GM18505 (cell line): ENCODE results near the gene CSNK2A2.

Experiments
- ATAC-seq: cut with Tn5 transposase; IDR thresholded peaks from one replicate; pipeline ENCODE4 v1.9.1; 2021; ENCODE audit not compliant: unreplicated experiment
- POLR2A ChIP-seq: IDR thresholded peaks from 4 replicates; pipeline ENCODE4 v1.6.1; 2011; ENCODE audit warnings: borderline replicate concordance; ENCODE audit not compliant: insufficient read depth, insufficient read length; ENCODE audit errors: extremely low read depth

Gene CSNK2A2

DNA sequence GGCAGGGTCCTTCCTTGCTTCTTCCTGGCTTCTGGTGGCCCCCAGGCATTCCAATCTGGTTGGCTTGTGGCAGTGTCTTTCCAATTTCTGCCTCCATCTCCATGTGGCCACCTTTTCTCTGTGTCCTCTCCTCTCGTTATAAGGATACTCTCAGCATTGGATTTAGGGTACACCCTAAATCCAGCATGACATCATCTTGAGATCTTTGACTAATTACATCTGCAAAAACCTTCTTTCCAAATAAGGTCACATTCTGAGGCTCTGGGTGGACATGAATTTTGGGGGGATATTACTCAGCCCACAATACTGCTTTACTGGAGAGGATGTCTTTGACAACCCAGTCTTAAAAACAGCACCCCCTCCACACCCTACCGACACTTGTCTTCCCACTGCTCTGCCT lies 49.8 kb downstream of the CSNK2A2 start:
- ATAC-seq = no peak
- TF ChIP-seq POLR2A = no peak

DNA sequence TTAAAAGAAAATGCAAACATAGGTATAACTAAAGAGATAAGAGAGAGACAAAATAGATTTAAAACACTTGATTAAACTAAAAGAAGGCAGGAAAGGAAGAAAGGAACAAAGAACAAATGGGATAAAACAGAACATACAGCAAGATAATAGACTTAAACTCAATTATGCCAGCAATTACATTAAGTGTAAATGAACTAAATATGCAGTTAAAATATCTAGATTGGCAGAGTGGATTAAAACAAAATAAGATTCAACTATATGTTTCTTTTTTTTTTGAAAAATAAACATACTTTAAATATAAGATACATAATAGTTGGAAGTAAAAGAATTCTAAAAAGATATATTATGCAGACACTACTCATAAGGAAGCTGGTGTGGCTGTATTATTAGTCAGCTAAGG lies 59.1 kb downstream of the CSNK2A2 start:
- TF ChIP-seq POLR2A = no peak
- ATAC-seq = no peak

DNA sequence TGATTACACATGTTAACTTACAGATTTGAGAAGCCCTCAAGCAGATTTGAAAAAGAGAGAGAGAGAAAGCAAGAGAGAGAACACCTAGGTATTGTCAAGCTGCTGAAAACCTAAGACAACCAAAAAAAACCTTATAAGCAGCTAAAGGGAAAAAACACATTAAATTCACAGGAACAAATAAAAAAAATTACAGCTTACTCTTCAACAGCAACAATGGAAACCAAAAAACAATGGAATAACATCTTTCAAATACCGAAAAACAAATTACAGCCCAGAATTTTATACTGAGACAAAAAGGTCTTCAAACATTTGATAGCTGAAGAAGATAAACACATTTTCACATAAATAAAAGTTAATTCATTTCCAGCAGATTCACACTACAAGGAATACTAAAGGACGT lies 60.3 kb downstream of the CSNK2A2 start:
- no peak for TF ChIP-seq POLR2A
- ATAC-seq = no peak

DNA sequence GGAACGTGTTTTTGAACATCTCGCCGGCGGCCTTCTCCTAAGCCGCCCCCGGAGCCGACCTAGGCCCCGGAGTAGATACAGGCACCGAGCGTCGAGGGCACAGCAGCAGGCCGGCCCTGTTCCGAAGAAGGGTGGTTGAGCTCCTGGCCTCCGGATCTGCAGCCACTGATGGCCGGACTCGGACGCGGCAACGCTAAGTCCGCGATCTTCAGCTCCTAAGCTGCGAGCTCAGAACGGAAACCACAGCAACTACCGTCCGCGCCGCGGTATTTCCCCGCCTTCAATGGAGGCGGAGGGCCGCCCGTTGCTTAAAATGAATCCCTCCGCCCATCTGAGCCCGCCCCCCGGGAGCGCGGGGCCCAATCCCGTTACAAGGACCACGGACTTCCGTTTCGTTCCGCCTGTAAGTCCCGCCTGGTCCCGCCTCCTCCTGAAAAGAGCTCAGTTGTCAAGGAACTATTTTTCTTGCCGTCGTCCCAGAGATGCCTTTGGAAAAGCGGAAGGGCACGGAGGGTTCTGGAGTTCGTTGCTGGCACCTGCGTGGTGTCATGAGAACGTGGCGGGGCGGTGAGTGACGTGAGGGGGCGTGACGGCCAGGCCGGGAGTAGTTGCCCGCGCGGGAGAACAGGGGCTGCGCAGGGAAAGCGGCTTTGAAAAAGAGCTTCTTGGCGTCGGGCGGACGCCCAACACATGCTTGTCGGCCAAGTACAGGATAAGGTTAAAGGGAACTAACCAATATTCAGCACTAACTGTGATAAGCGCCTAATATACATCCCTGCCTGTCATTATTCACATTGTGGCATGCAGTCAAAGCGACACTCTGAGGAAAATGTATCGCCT lies 68.6 kb downstream of the CSNK2A2 start, which contains the start of gene CFAP20:
Gene CFAP20, minus strand, starts transcription at position 285 of the 840 bp plus-strand sequence. Its CDS starts 266 bp downstream, at position 19.
- TF ChIP-seq POLR2A = peak; percentile 85
- peak; percentile 88 for ATAC-seq

DNA sequence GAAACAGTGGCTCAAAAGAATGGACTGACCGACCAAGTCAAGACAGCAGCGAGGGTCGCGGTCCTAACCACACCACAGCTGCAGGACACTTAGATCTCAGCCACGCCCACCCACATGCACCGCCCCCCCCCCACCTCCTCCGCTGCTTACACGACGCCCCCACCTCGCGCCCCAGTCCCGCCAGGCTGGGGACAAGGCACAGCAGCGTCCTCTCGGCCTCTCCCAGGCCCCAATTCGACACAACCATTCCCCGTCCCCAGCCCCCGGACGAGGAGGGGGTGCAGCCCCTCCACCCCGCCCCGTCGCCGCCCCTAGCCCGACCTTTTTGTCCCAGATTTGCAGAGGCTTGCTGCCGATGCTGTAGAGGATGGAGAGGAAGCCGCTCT lies 69.2 kb downstream of the CSNK2A2 start:
- no peak for TF ChIP-seq POLR2A
- ATAC-seq = peak; percentile 9

DNA sequence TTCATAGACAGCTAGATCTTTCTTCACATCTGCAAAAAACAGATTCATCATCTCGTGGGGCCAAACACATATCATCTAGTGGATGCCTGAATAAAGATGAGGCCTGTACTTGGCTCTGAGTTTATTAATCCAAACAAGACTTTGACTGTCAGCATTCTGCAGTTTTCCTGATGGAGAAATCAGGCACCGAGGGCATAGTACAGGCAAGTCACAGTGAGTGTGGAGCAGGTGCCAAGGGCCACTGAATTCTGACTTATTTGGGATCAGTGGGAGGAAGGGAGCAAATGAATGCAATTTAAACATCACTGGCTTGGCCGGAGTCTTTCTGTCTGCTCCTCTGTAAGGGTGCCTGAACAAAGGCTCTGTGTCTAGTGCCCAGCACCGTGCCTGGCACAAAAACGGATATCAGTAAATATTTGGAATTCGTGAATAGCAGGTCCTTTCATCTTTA lies 69.7 kb downstream of the CSNK2A2 start:
- no peak for TF ChIP-seq POLR2A

DNA sequence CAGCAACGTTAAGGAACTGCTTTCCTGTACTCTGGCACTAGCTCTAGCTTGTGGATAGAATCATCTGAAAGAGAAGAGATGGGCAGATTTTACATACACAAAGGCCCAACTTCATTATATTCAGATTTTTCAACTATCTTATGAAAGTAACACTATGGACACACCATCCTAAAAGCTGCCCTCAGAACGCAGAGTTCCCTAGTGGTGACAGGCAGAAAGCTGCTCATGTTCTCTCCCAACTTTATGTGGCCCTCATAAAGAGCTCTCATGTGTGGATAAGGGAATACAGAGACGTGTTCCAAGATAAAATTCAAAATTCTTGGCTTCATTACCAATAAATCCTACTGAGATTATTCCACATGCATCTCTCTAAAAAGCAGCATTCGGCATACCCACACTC lies 70.3 kb downstream of the CSNK2A2 start:
- no peak for TF ChIP-seq POLR2A

More for the DNA sequence above, 69.7 kb downstream of the CSNK2A2 start:
- no peak for ATAC-seq

DNA sequence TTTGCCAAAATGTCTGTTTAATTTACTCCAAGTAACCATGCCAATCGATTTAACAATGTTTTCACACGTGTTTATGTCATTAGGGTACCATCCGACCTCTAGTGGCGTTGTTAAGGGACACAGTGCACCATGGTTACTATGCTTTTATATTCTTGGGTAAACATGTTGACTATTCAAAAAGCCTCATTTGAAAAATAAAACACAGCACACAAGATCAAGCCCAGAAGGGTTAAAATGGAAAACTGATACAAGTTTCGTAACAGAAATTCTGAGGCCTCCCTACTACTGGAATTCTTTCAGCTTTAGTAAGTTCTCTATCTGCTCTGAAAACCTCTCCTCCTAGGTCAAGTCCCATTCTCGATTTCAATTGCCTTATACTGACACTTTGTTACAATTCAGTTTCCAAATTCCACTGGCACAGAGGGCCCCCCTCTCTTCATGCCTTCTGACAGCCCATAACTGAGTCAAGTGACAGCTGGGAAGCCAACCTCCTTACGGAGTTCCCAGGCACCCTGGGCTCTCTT lies 70.8 kb downstream of the CSNK2A2 start:
- ATAC-seq = no peak
- TF ChIP-seq POLR2A = no peak

More for the DNA sequence above, 70.3 kb downstream of the CSNK2A2 start:
- ATAC-seq = no peak

DNA sequence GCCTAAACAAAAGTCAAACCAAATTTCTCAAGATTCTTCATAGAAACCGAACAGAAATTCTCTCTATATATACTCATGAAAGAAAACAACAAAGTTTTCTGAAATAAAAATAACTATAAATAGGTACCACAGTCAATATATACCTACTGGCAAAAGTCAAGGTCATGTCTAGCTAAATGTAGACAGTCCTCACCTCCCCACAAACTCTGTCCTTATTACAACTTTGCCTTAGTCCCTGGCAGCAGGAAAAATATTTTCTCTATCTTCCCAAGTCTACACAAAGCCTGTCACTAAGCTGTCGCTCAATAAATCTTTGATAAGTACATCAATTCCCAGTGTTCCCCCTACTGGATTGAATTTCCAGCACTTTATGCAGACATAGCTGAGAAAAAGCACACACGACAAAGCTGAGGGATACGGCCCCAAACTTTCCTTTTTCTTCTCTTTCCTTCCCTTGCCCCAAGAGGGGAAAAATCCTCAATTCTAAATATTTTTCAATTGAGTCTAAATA lies 71.4 kb downstream of the CSNK2A2 start:
- ATAC-seq = no peak
- no peak for TF ChIP-seq POLR2A

DNA sequence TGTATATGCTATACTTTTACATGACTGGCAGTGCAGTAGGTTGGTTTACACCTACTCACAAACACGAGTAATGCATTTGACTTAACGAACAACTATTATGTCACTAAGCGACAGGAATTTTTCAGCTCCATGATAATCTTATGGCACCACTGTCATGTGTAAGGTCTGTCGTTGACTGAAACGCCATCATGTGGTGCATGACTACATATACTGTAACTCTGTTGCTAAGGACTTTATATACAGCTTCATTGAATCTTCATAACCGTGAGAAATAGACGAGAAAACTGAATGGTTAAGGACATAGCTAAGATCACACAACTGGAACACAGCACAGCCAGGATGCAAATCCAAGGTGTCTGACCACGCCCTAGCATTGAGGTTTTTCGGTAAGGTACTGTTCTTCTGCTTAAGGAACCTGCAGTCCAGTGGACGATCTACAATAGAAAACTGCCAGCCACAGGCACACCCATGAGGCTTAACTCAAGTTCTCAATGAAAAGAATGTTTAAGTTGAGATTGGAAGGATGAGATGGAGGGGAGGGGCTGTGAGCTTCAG lies 72.0 kb downstream of the CSNK2A2 start:
- TF ChIP-seq POLR2A = no peak
- ATAC-seq = no peak

DNA sequence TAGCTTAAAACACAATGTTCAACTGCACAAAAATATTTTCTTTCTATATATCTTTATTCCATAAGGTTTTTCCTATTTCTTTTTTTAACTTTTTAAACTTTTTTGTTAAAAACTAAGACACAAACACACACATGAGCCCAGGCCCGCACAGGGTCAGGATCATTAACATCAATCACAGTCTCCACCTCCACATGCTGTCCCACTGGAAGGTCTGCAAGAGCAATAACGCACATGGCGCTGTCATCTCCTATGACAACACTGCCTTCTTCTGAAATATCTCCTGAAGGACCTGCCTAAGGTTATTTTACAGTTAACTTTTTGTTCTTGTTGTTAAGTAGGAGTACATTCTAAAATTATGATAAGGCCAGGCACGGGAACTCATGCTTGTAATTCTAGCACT lies 72.9 kb downstream of the CSNK2A2 start:
- no peak for TF ChIP-seq POLR2A
- no peak for ATAC-seq

DNA sequence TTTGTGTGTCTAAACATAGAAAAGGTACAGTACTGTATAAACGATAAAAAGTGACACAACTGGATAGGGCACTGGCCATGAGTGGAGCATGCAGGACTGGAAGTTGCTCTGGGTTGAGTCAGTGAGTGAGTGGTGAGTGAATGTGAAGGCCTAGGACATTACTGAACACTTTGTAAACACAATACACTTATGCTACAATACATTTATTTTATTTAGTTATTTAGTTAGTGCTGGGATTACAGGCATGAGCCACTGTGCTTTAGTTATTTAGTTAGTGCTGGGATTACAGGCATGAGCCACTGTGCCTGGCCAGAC lies 73.3 kb downstream of the CSNK2A2 start:
- no peak for ATAC-seq
- TF ChIP-seq POLR2A = no peak

DNA sequence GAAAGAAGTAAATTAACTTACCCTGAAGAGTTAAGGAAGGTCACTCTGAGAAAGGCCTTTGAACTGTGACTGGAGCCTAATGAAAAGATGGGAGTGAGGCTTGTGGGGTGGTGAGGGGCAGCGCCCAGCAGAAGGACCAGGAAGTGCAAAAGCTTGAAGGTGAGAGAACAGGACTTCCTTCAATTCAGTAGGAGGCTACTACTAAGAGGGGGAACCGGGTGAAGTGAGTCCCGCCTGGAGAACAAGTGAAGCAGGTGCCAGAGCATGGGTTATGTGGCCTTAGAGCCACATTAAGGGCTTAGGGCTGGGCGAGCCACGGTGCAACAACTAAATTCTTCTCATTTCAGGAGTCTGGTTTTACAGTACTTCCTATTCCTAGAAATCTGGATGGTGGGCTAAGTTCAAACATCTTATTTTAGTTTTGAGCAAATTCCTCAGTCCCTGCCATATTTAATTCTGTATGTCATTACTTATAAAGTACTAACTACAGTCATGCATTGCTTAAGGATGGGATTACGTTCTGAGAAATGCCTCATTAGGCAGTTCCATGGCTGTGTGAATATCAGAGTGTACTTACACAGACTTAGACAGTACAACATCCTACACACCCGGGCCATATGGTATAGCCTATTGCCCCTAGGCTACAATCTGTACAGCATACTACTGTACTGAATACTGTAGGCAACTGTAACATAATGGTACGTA lies 73.9 kb downstream of the CSNK2A2 start:
- ATAC-seq = no peak
- TF ChIP-seq POLR2A = no peak
